GM23338 (cell line): ENCODE results near the gene EMP2. TPM values are rescaled to one million over a fixed set of nuclear protein-coding genes. Genes with fewer than 3 reads are reported as not detected.
A peak's percentile ranks its signal among the peaks of the same experiment; 100 is the strongest.

Experiments used
- ATAC-seq: fragments of 200-7000 bp; cut with Tn5 transposase; 3 replicates; pipeline ENCODE4 v1.9.1; 2020
- DNase-seq: peaks from one replicate; pipeline ENCODE4 v3.0.0-alpha.2; 2015; ENCODE audit warnings: low spot score
- H2AFZ ChIP-seq: fragments of 200-600 bp; sonication (generic); 2 replicates; pipeline ENCODE4 v1.8.0; 2016; ENCODE audit warnings: antibody characterized with exemption, mild to moderate bottlenecking, moderate library complexity
- H3F3A ChIP-seq: fragments of 200-600 bp; sonication (generic); replicated peaks from 2 replicates; pipeline ENCODE4 v1.8.0; 2017; ENCODE audit warnings: antibody characterized with exemption, mixed run types, low read depth
- H3K27ac ChIP-seq: fragments of 200-600 bp; sonication (generic); 2 replicates; pipeline ENCODE4 v1.6.1; 2016; ENCODE audit warnings: low read depth
- H3K27me3 ChIP-seq: fragments of 200-600 bp; sonication (generic); 2 replicates; pipeline ENCODE4 v1.8.0; 2016; ENCODE audit warnings: mild to moderate bottlenecking, mixed run types, moderate library complexity; ENCODE audit not compliant: insufficient read depth
- H3K36me3 ChIP-seq: fragments of 200-600 bp; sonication (generic); 2 replicates; pipeline ENCODE4 v1.8.0; 2016; ENCODE audit warnings: mild to moderate bottlenecking; ENCODE audit not compliant: insufficient read depth
- H3K4me1 ChIP-seq: fragments of 200-600 bp; sonication (generic); 2 replicates; pipeline ENCODE4 v1.8.0; 2016; ENCODE audit warnings: mild to moderate bottlenecking, moderate library complexity; ENCODE audit not compliant: insufficient read depth
- H3K4me2 ChIP-seq: fragments of 200-600 bp; sonication (generic); 2 replicates; pipeline ENCODE4 v1.7.1; 2017; ENCODE audit warnings: mixed run types
- H3K4me3 ChIP-seq: fragments of 200-600 bp; sonication (generic); 2 replicates; pipeline ENCODE4 v1.6.1; 2016; ENCODE audit warnings: mixed run types
- H3K79me2 ChIP-seq: fragments of 200-600 bp; sonication (generic); replicated peaks from 2 replicates; pipeline ENCODE4 v1.8.0; 2017; ENCODE audit warnings: mild to moderate bottlenecking; ENCODE audit not compliant: insufficient read depth
- H3K9me2 ChIP-seq: fragments of 200-600 bp; sonication (generic); 2 replicates; pipeline ENCODE4 v1.8.0; 2017; ENCODE audit not compliant: insufficient read depth
- H4K20me1 ChIP-seq: fragments of 200-600 bp; sonication (generic); replicated peaks from 2 replicates; pipeline ENCODE4 v1.8.0; 2017; ENCODE audit warnings: mild to moderate bottlenecking; ENCODE audit not compliant: insufficient read depth
- H3K27ac Mint-ChIP-seq: 2 replicates; pipeline ENCODE4 v1.8.0; 2020; ENCODE audit warnings: inconsistent platforms, mild to moderate bottlenecking, moderate library complexity, mixed read lengths
- H3K27me3 Mint-ChIP-seq: 3 replicates; pipeline ENCODE4 v1.8.0; 2022; ENCODE audit warnings: low read depth, mild to moderate bottlenecking, moderate library complexity, mixed read lengths, inconsistent platforms; ENCODE audit not compliant: insufficient read depth, poor library complexity
- H3K36me3 Mint-ChIP-seq: 3 replicates; pipeline ENCODE4 v1.8.0; 2021; ENCODE audit warnings: low read depth, mild to moderate bottlenecking, inconsistent platforms, moderate library complexity, mixed read lengths
- H3K4me1 Mint-ChIP-seq: 3 replicates; pipeline ENCODE4 v1.8.0; 2020; ENCODE audit warnings: mild to moderate bottlenecking, inconsistent platforms, mixed read lengths
- H3K4me3 Mint-ChIP-seq: 3 replicates; pipeline ENCODE4 v1.8.0; 2021; ENCODE audit warnings: moderate library complexity, mild to moderate bottlenecking, inconsistent platforms, mixed read lengths
- H3K9me3 Mint-ChIP-seq: 3 replicates; pipeline ENCODE4 v1.8.0; 2020; ENCODE audit warnings: moderate library complexity, mild to moderate bottlenecking, inconsistent platforms, mixed read lengths
- EZH2 ChIP-seq: fragments of 200-600 bp; sonication (generic); IDR thresholded peaks from one replicate; pipeline ENCODE4 v1.8.0; 2017; ENCODE audit warnings: antibody characterized with exemption, mild to moderate bottlenecking, low read depth; ENCODE audit not compliant: unreplicated experiment
- JUNB ChIP-seq: IDR thresholded peaks from one replicate; pipeline ENCODE4 v1.6.1; 2016; ENCODE audit warnings: antibody characterized with exemption; ENCODE audit not compliant: unreplicated experiment
- STAT1 ChIP-seq: IDR thresholded peaks from one replicate; pipeline ENCODE4 v1.6.1; 2016; ENCODE audit warnings: antibody characterized with exemption; ENCODE audit not compliant: unreplicated experiment
- ZNF114 ChIP-seq: fragments of 250-450 bp; sonication (Bioruptor Pico); IDR thresholded peaks from 2 replicates; pipeline ENCODE4 v1.5.0; 2020; ENCODE audit warnings: mild to moderate bottlenecking, moderate library complexity
- ZNF331 ChIP-seq: fragments of 250-450 bp; sonication (Bioruptor Pico); IDR thresholded peaks from 2 replicates; pipeline ENCODE4 v1.5.0; 2020; ENCODE audit warnings: low read depth, mild to moderate bottlenecking, moderate library complexity
- polyA plus RNA-seq: library from polyadenylated mRNA; unstranded; fragments of >200 nt; fragmentation: Nextera tagmentation; extraction: Ambion mirVana; gene quantifications from 2 replicates; pipeline ENCODE4 v1.2.1, GENCODE V29; 2016
- total RNA-seq: library from RNA; depleted of rRNA; stranded (reverse); fragments of >200 nt; shearing (Covaris generic); gene quantifications from 2 replicates; pipeline ENCODE4 v1.2.3, GENCODE V29; 2014
- TF ChIP-seq, protein P1 (sequence below): IDR thresholded peaks from one replicate; pipeline ENCODE4 v1.6.1; 2018; ENCODE audit warnings: antibody characterized with exemption; ENCODE audit not compliant: unreplicated experiment
- TF ChIP-seq, protein P2 (sequence below), 2 experiments: fragments of 200-600 bp in 1 of 2; sonication (generic) in 1 of 2; conservative IDR thresholded peaks; 2 replicates each; pipeline versions ENCODE4 v1.5.1 to v1.6.1; 2016 to 2017; ENCODE audit warnings: antibody characterized with exemption in 2 of 2, low read depth in 2 of 2, mild to moderate bottlenecking in 2 of 2, moderate library complexity in 1 of 2
- TF ChIP-seq, protein P3 (sequence below): IDR thresholded peaks from 2 replicates; pipeline ENCODE4 v1.6.1; 2016; ENCODE audit warnings: antibody characterized with exemption

The EMP2 gene
- total and polyA plus RNA-seq, 2 experiments from 2014 or later, result 7.3 to 40.1 TPM

DNA sequence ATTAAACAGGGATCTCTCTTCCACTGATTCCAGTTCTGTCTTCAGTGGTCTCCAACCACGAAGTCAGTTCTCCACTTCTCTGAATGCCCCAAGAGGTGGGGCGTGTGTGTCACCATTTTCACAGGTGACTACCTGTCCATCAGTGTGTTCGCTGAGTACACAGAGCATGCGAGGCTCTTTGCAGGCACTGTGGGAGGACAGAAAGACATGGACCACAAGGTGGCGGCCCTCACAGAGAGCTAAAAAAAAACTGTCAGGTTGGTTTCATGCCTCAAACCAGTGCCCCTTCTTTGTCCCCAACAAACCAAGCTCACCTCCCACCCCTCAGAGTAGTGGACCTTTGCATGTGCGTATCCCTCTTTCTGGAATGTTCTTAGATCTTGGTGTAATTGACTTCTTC lies 13.8 kb downstream of the EMP2 start:
- no peaks in the 10 kb centered on the region for H3K9me2 ChIP-seq
- H3K4me2 ChIP-seq, result no peak overlapping the region
- H3K36me3 ChIP-seq, result no peaks in the 10 kb centered on the region; the same call in 1 of the 2 replicates
- peaks cover 29% of the 10 kb centered on the region for H3K36me3 Mint-ChIP-seq
- ATAC-seq (peak; percentile 56; the same call in 2 of the 3 replicates), DNase-seq (peak; percentile 33)
- TF ChIP-seq ZNF331 (CRISPR knock-in tag), result no peak
- TF ChIP-seq, protein P1, sequence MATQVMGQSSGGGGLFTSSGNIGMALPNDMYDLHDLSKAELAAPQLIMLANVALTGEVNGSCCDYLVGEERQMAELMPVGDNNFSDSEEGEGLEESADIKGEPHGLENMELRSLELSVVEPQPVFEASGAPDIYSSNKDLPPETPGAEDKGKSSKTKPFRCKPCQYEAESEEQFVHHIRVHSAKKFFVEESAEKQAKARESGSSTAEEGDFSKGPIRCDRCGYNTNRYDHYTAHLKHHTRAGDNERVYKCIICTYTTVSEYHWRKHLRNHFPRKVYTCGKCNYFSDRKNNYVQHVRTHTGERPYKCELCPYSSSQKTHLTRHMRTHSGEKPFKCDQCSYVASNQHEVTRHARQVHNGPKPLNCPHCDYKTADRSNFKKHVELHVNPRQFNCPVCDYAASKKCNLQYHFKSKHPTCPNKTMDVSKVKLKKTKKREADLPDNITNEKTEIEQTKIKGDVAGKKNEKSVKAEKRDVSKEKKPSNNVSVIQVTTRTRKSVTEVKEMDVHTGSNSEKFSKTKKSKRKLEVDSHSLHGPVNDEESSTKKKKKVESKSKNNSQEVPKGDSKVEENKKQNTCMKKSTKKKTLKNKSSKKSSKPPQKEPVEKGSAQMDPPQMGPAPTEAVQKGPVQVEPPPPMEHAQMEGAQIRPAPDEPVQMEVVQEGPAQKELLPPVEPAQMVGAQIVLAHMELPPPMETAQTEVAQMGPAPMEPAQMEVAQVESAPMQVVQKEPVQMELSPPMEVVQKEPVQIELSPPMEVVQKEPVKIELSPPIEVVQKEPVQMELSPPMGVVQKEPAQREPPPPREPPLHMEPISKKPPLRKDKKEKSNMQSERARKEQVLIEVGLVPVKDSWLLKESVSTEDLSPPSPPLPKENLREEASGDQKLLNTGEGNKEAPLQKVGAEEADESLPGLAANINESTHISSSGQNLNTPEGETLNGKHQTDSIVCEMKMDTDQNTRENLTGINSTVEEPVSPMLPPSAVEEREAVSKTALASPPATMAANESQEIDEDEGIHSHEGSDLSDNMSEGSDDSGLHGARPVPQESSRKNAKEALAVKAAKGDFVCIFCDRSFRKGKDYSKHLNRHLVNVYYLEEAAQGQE, result no peak
- TF ChIP-seq, protein P2, sequence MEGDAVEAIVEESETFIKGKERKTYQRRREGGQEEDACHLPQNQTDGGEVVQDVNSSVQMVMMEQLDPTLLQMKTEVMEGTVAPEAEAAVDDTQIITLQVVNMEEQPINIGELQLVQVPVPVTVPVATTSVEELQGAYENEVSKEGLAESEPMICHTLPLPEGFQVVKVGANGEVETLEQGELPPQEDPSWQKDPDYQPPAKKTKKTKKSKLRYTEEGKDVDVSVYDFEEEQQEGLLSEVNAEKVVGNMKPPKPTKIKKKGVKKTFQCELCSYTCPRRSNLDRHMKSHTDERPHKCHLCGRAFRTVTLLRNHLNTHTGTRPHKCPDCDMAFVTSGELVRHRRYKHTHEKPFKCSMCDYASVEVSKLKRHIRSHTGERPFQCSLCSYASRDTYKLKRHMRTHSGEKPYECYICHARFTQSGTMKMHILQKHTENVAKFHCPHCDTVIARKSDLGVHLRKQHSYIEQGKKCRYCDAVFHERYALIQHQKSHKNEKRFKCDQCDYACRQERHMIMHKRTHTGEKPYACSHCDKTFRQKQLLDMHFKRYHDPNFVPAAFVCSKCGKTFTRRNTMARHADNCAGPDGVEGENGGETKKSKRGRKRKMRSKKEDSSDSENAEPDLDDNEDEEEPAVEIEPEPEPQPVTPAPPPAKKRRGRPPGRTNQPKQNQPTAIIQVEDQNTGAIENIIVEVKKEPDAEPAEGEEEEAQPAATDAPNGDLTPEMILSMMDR (conservative IDR thresholded peaks at IDR 0.05; ENCODE audit: low read depth in 2 of 2), result peak; percentile 30 to 61
- no peak for TF ChIP-seq ZNF114 (CRISPR knock-in tag)
- no peak overlapping the region for H3K4me3 ChIP-seq
- H3K4me1 ChIP-seq, result no peaks in the 10 kb centered on the region
- no peaks in the 10 kb centered on the region for H3K79me2 ChIP-seq
- no peaks in the 10 kb centered on the region; the same call in 2 of the 3 replicates for H3K4me1 Mint-ChIP-seq
- no peak overlapping the region for H3K27ac ChIP-seq
- H4K20me1 ChIP-seq, result 0 out of 2 replicates have a peak, but pooled peaks cover 4% of the 10 kb centered on the region
- H2AFZ ChIP-seq, result no peak overlapping the region
- H3K27me3 Mint-ChIP-seq, result peaks cover 4% of the 10 kb centered on the region
- no peaks in the 10 kb centered on the region for H3K27me3 ChIP-seq
- H3K27ac Mint-ChIP-seq, result no peak overlapping the region
- peaks cover 35% of the 10 kb centered on the region for H3K9me3 Mint-ChIP-seq
- no peak overlapping the region for H3K4me3 Mint-ChIP-seq
- H3F3A ChIP-seq, result no peaks in the 10 kb centered on the region

DNA sequence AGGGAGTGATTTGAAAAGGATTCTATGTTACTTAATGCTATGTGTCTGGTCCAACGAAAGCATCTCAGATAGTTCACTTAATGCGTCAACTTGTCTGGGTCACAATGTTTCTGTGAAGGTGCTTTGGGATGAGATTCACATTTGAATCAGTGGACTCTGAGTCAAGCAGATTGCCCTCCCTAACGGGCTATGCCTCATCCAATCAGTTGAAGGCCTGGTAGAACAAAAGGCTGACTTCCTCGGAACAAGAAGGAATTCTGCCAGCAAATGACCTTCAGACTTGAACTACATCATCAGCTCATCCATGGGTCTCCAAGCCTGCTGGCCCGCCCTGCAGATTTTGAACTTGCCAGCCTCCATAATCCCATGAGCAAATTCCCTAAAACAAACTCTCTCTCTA lies 15.2 kb downstream of the EMP2 start:
- Histone ChIP-seq H3K9me2 (no peaks in the 10 kb centered on the region), H4K20me1 (0 out of 2 replicates have a peak, but pooled peaks cover 4% of the 10 kb centered on the region), H3K4me2 (no peak overlapping the region), H3K27ac (no peak overlapping the region), H3K79me2 (no peaks in the 10 kb centered on the region), H3K4me3 (no peak overlapping the region), H3K27me3 (no peaks in the 10 kb centered on the region), H3F3A (no peaks in the 10 kb centered on the region), H2AFZ (no peak overlapping the region), H3K36me3 (no peaks in the 10 kb centered on the region; the same call in 1 of the 2 replicates), H3K4me1 (no peaks in the 10 kb centered on the region)
- H3K9me3 Mint-ChIP-seq, result peaks cover 41% of the 10 kb centered on the region
- DNase-seq, result no peak
- no peak overlapping the region for H3K4me3 Mint-ChIP-seq
- H3K4me1 Mint-ChIP-seq, result no peaks in the 10 kb centered on the region; the same call in 2 of the 3 replicates
- H3K27ac Mint-ChIP-seq, result no peak overlapping the region
- no peak for ATAC-seq
- peaks cover 2% of the 10 kb centered on the region for H3K27me3 Mint-ChIP-seq
- H3K36me3 Mint-ChIP-seq, result peaks cover 29% of the 10 kb centered on the region
- no peak for TF ChIP-seq STAT1
- TF ChIP-seq, protein P3, sequence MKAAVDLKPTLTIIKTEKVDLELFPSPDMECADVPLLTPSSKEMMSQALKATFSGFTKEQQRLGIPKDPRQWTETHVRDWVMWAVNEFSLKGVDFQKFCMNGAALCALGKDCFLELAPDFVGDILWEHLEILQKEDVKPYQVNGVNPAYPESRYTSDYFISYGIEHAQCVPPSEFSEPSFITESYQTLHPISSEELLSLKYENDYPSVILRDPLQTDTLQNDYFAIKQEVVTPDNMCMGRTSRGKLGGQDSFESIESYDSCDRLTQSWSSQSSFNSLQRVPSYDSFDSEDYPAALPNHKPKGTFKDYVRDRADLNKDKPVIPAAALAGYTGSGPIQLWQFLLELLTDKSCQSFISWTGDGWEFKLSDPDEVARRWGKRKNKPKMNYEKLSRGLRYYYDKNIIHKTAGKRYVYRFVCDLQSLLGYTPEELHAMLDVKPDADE, result no peak
- no peak for TF ChIP-seq JUNB
- TF ChIP-seq, protein P2 (conservative IDR thresholded peaks at IDR 0.05; ENCODE audit: low read depth in 2 of 2), result no peak
- TF ChIP-seq EZH2, result no peak
